HG02678 (cell line): ENCODE results near the gene C15orf39.

Source experiments
- ATAC-seq: cut with Tn5 transposase; IDR thresholded peaks from one replicate; pipeline ENCODE4 v1.9.1; 2021; ENCODE audit warnings: mild to moderate bottlenecking, moderate library complexity; ENCODE audit not compliant: unreplicated experiment

Gene C15orf39

GRCh38 chr15:75171408-75171807, 30.3 kb upstream of the C15orf39 start:
- no peak for ATAC-seq

DNA sequence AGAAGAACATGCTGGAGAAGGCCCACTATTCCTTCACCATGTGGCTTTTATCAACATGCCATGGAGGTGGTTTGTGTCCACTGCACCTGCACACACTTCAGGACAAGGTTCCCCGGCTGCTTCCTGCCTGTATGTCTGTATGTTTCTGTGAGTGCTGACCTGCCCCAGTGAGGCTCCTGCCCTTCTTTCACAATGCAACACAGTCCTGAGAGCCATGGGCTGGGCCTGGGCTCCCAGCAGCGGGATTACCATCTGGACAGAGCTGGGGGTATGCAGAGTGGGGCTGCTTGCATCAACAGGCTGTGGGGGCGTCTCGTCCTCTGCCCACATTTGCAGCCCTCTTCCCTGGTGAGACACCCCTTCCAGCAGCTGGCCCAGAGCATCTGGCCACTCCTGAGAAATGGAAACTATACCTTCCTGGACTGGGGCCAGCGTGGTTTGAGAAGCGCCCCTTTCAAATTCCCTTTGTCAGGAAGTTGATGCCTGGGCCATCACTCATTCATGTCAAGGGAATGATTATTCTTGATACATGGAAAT, 29.3 kb upstream of the C15orf39 start:
- ATAC-seq, result no peak

DNA sequence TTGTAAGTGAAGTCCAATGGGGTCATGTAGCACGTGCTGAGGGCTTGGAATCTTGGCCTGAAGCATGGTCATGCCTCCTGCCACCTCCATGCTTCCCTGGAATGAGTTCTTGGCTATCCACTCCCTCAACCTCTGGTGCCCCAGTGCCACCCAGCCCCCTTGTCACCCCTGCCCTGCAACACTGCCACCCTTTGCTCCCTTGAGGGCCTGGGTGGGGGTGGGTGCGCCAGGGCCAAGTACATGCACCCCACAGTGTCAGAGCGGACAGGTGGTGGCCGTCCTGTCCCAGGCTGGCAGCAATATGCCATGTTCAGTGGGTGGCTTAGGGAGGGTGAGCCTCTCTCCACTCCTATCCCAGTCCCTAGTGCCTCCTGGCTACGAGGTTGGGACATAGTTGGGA, 27.6 kb upstream of the C15orf39 start:
- no peak for ATAC-seq

DNA sequence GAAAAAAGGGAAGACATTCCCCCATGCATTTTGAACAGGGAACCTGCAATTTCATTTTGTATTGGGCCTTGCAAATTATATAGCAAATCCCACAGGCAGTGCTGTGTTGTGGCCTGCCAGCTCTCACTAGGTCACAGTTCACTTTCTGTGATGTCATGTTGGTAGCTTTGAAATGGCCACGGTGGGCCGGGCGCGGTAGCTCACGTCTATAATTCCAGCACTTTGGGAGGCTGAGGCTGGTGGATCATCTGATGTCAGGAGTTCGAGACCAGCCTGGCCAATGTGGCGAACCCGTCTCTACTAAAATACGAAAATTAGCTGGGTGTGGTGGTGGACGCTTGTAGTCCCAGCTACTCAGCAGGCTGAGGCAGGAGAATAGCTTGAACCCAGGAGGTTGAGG, 27.0 kb upstream of the C15orf39 start:
- no peak for ATAC-seq

- no peak for ATAC-seq
These were observed 25.3 kb upstream of the C15orf39 start for GRCh38 chr15:75176396-75176761.

DNA sequence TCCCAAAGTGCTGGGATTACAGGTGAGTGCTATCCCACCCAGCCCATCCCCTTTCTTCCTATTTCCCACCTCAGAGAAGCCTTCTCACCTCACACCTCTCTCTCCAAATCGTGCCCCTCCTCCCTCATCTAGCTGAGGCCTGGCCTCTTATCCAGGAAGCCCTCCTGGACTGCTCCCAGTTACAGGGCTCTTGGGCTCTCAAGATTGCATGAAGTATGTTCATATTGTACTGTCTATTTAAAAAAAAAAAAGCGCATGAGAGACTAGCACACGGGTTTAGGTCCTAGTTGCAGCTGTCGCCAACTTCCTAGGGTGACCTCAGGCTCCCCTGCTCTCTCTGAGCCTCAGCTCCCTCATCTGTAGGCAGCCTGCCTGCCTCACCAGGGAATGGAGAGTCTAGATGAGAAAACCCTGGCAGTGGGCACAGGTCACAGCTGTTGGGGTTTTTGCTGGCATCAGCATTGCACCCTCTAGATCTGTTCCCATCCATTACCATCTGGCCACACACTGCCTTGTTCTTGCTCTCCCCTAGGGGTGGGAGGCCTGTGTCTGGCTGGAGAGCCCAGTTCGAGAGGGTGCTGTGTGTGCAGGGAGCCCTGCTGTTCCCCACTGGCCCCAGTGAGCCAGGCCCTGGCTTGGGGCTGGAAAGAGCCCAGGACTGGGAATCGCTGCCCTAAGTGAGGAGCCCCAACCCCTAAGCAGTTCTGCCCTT, 24.2 kb upstream of the C15orf39 start:
- no peak for ATAC-seq

GRCh38 chr15:75178171-75178937, 23.3 kb upstream of the C15orf39 start:
- ATAC-seq, result no peak

DNA sequence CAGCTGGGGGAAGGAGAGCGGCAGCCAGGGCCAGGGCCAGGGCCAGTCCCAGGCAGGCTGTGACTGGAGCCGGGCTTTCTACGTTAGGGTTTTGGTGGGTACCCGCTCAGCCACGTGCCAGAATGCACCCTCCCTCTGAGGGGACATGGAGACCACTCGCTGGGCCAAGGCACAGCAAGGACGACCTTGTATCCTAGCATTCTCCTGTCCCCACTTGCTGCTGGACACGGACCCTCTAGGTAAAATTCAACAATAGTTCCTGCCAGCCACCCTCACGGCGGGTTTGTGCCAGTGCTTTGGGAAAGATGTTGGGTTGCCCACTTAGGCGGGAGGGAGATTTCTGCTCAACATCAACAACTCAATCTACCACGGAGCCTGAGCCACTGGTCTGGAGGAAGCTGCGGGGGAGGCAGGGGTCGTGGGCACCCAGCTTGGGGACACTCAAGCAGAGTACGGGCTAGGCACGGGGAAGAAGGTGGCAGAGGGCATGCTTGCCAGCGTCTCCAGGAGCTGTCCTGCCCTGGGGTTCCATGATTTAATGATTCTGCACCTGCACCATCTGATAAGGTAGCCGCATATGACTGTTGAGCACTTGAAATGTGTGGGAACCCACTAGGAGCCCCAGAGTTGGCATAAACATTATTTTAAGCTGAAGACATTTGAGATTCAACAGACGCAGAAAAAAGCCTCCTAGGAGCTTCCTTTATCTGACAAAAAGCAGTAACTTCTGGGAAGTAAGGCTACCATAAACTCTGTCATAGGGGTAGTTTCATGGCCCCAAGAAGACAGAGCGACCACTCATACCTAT, 22.5 kb upstream of the C15orf39 start:
- ATAC-seq, result no peak

DNA sequence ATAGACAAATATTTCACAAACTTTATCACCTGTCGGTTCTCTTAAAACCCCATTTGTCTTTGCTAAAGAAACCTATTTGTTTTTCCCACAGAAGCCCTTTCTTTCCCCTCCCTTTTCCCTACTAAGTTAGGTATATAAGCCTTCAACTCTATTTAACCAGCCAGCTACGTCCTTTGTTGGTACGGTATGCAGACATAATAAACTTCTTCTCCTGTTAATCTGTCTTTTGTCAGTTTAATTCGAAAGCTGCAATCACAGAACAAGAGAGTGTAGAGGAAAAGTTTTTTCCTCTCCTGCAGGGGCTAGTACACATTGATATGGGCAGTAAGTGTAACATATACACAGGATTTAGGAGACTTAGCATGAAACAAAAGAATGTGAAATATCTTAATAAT, 21.9 kb upstream of the C15orf39 start:
- ATAC-seq, result no peak

DNA sequence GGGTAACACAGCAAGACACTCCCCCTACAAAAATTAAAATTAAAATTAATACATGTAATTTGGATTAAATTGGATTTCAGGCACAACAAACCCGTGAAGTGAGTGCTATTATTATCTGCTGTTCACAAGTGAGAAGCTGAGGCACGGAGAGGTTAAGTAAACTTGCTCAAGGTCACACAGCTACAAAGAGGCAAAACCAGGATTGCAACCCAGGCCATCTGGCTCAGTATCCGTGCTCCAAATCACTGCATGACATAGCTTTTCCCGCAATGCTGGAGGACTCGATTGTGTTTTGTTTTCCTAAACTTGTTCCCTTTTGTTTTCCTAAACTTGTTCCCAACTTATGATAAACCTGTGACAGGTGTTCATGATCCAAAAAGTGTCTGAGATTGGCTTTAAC, 19.9 kb upstream of the C15orf39 start:
- ATAC-seq, result no peak

DNA sequence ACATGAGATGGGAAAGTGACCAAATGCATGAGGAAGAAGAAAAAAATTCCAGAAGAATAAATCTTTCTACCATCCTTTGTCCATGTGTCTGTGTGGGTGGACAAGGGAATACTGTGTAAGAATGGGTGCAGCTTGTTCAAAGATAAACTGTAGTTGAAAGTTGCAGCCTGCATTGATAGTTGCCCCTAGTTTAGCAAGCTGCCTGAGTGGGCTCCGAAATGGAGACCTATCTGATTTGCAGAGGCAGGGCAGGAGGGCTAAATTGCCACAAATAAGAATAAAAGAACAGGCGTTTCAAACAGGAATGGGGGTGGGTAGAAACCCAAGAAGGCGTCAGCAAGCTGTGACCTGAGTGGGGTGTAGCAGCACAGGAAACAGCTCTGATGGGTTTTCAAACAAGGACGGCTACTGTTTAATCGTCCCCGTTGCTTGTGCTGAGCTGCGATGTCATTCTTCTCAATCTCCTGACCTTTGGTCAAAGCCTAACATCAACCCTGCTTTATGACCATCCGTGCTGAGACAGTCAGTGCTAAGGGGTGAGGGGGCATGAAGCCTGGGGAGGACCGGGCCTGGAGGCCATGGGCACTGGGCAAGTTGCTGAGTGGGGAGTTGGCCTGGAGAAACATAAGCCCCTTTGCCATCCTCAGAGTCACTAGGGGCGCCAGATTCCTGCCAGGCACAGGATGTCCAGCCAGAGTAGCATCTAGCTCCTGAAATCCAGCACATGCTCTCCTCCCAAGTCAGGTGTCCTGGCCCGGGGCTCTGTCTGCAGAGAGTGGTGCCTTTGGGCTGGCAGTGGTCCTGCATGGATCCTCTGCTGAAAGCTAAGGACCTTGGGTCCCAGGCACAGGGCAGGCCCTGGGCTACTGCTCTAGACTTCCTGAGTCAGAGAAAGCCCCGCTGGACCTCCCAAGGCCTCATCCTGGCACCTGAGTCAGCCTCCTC, 19.2 kb upstream of the C15orf39 start:
- no peak for ATAC-seq

DNA sequence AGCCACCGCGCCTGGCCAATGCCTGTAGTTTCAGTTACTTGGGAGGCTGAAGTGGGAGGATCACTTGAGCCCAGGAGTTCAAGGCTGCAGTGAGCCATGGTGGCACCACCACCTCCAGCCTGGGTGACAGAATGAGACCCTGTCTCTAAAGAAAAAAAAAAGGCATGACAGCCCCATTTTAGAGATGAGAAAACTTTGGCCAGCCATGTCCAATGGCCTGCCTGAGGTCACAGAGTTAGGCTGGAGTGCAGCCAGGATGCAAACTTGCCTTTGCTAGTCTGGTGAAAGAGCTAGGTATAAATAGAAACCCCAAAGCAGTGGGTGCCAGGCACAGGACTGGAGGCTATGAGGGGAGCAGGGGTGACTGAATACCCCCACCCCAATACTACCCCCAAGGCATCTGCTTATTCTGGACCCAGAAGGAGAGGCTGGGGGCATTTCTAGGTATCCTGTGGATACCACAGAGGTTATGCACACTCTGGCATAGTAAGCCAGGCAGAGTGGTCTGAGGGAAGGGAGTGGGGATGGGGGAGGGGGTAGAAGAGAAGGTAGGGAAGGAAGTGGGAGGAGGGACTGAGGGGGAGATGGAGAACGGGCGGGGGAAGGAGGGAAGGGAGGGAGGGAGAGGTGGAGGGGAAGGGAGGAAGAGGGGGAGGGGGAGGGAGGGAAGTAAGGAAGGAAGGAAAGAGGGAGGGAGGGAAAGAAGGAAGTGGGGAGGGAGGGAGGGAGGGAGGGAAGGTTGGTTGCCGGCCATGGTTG, 16.2 kb upstream of the C15orf39 start:
- ATAC-seq, result no peak

DNA sequence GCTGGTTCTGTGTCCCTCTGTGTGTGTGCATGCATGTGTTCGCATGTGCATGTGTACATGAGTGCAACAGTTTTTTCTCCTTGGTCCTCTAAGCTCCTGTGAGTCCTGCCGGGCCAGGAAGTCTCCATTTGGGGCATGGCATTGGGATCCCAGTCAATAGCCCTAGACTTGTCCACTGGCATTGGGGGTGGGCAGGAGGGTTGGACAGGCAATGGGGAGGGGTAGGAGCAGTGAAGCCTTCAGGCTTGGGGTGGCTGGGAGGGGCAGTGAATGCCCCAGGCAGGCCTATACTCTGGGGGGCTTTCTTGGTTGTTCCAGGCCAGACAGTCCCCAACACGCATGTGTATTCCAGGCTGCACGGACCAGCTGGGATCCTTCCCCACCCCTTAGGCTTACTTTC, 15.6 kb upstream of the C15orf39 start:
- no peak for ATAC-seq

DNA sequence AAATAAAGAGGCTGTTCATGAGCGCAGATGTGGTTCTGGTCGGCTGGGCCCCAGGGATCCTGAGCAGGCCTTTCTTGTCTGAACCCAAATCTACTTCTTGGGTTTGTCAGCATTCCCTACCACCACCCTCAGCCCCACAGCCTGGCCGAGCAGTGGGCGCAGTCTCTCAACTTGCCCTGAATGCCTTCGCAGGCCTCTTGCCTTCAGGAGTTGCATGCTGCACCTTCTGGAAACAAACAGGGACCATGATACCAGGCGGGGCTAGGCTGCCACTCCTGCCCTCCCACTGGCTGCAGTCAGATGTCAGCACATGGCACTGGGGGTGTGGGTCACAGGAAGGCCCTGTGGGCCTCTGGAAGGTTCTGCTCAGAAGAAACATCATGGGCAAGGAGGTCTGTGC, 13.2 kb upstream of the C15orf39 start:
- no peak for ATAC-seq

DNA sequence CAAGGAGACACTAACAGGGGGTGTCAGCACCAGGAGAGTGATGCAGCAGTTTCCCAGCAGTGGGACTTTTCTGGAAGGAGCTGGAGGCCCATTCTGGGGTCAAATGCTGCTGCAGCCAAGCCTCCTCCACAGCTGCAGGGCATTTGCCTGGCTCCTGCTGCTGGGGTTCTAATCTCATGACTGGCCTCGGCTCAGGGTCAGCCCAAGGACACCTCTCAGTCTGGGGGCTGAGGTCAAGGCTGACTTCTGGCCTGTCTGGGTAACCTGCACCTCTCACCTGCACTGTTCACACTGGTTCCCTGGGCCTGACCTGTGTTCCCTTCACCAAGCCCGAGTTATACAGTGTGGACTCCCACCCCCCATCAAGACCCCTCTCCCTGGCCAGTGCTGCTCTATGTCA, 10.4 kb upstream of the C15orf39 start:
- ATAC-seq, result no peak

GRCh38 chr15:75192307-75192706, 9.4 kb upstream of the C15orf39 start:
- ATAC-seq, result no peak

DNA sequence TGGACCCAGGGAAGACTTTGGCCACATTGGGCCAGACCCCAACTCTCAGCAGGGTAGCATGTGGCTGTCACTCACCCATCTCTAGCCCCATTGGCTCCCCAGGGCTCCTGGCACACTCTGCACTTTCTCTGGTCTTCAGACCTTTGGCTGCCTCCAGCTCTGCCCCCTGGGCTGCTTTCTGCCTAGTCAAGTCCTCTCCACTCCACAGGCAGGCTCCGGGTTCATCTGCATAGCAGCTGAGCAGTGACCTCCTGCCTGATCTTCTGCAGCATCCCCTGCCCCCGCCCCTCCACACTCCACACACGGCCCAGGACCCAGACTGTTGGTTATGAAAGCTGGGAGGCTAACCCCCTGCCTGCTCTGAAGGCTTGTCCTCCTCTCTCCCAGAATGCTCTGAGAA, 8.4 kb upstream of the C15orf39 start:
- ATAC-seq, result no peak

DNA sequence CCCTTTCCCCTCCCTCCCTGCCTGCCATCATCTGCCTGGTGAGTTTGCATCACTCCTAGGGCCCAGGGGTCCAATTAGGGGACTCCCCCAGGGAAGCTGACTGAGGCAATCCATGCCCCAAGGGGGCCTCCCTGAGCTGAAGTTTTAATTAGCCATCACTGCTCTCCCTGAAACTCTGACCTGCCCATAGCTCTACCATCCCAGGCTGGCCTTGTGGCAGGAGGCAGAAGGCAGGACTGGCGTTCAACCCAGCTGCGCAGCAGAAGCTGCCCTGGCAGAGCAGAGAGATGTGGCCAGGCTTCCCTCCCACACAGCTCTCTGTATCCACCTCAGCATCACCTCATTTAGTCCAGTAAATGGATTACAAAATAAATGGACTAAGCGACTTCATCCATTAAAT, 7.7 kb upstream of the C15orf39 start:
- no peak for ATAC-seq

DNA sequence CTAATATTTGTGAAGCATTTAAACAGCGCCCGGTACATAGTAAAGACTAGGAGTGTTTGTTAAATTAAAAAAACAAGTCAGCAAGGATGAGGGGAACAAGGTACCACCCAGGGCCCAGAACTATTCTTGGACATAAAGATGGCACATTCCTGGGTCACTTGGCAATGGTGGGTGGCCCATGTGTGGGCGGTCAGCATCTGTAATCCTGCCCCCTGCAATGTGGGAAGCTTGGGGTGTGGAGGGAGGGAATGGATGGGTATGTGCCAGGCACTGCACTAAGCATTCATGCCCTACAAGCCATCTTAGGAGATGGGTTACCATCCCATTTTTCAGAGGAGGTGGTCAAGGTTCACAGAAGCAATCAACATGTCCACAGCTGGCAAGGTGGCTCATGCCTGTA, 7.3 kb upstream of the C15orf39 start:
- ATAC-seq, result no peak
